HEK293T (cell line): Measurements from ENCODE around the gene TPBG.

Experiments used
- CTCF ChIA-PET: fragments of 350-600 bp; formaldehyde crosslinking; extraction: SDS; loops from one replicate; lab custom pipeline; 2021; ENCODE audit warnings: antibody characterized with exemption, inconsistent platforms; lab: Yijun Ruan, JAX
- POLR2A ChIA-PET: fragments of 350-600 bp; formaldehyde crosslinking; extraction: SDS; loops from one replicate; lab custom pipeline; 2020; ENCODE audit warnings: antibody characterized with exemption, inconsistent platforms; lab: Yijun Ruan, JAX
- DNase-seq: peaks from one replicate; pipeline ENCODE4 v3.0.0; 2012; ENCODE audit warnings: mixed read lengths; ENCODE audit errors: extremely low spot score
- ARNT ChIP-seq: fragments of 450-650 bp; IDR thresholded peaks from 2 replicates; pipeline ENCODE4 v1.6.1; 2017; ENCODE audit warnings: mild to moderate bottlenecking
- BHLHE40 ChIP-seq: fragments of 450-650 bp; IDR thresholded peaks from 2 replicates; pipeline ENCODE4 v1.6.1; 2016; ENCODE audit warnings: mild to moderate bottlenecking, moderate library complexity, borderline replicate concordance
- CTBP1 ChIP-seq: fragments of 450-650 bp; IDR thresholded peaks from 2 replicates; pipeline ENCODE4 v1.6.1; 2016; ENCODE audit warnings: borderline replicate concordance
- ELF4 ChIP-seq: fragments of 450-650 bp; IDR thresholded peaks from 2 replicates; pipeline ENCODE4 v1.6.1; 2017; ENCODE audit warnings: antibody characterized with exemption
- FOXA1 ChIP-seq: fragments of 450-650 bp; IDR thresholded peaks from 2 replicates; pipeline ENCODE4 v1.6.1; 2016; ENCODE audit warnings: mild to moderate bottlenecking
- FOXK2 ChIP-seq: fragments of 450-650 bp; IDR thresholded peaks from 2 replicates; pipeline ENCODE4 v1.6.1; 2016; ENCODE audit warnings: mild to moderate bottlenecking
- FOXM1 ChIP-seq: fragments of 450-650 bp; IDR thresholded peaks from 2 replicates; pipeline ENCODE4 v1.6.1; 2017; ENCODE audit warnings: mild to moderate bottlenecking, borderline replicate concordance
- HDGF ChIP-seq: fragments of 450-650 bp; IDR thresholded peaks from 2 replicates; pipeline ENCODE4 v1.6.1; 2017; ENCODE audit warnings: antibody characterized with exemption, borderline replicate concordance
- L3MBTL2 ChIP-seq: fragments of 450-650 bp; conservative IDR thresholded peaks from 2 replicates; pipeline ENCODE4 v1.6.1; 2016; ENCODE audit warnings: mild to moderate bottlenecking
- LEF1 ChIP-seq: fragments of 450-650 bp; IDR thresholded peaks from 2 replicates; pipeline ENCODE4 v1.6.1; 2017; ENCODE audit warnings: mild to moderate bottlenecking, borderline replicate concordance
- NFRKB ChIP-seq: fragments of 450-650 bp; IDR thresholded peaks from 2 replicates; pipeline ENCODE4 v1.6.1; 2016; ENCODE audit warnings: mild to moderate bottlenecking, moderate library complexity
- SP1 ChIP-seq: fragments of 450-650 bp; IDR thresholded peaks from 2 replicates; pipeline ENCODE4 v1.6.1; 2017
- SUZ12 ChIP-seq: fragments of 450-650 bp; IDR thresholded peaks from 2 replicates; pipeline ENCODE4 v1.6.1; 2016; ENCODE audit warnings: mild to moderate bottlenecking
- TARDBP ChIP-seq: fragments of 450-650 bp; IDR thresholded peaks from 2 replicates; pipeline ENCODE4 v1.6.1; 2016
- ZNF384 ChIP-seq: fragments of 450-650 bp; IDR thresholded peaks from 2 replicates; pipeline ENCODE4 v1.6.1; 2016
- TF ChIP-seq, protein P1 (sequence below): fragments of 450-650 bp; IDR thresholded peaks from 2 replicates; pipeline ENCODE4 v1.6.1; 2016

The TPBG gene

GRCh38 chr6:82337688-82338257 lies 25.8 kb upstream of the TPBG start:
- no peak for TF ChIP-seq ARNT
- no peak for TF ChIP-seq FOXM1
- TF ChIP-seq FOXK2, result no peak
- TF ChIP-seq, protein P1, sequence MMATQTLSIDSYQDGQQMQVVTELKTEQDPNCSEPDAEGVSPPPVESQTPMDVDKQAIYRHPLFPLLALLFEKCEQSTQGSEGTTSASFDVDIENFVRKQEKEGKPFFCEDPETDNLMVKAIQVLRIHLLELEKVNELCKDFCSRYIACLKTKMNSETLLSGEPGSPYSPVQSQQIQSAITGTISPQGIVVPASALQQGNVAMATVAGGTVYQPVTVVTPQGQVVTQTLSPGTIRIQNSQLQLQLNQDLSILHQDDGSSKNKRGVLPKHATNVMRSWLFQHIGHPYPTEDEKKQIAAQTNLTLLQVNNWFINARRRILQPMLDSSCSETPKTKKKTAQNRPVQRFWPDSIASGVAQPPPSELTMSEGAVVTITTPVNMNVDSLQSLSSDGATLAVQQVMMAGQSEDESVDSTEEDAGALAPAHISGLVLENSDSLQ, result no peak
- TF ChIP-seq L3MBTL2, result no peak
- TF ChIP-seq ELF4, result no peak
- TF ChIP-seq CTBP1, result no peak
- TF ChIP-seq LEF1, result no peak
- TF ChIP-seq TARDBP, result no peak
- TF ChIP-seq SUZ12, result no peak
- TF ChIP-seq FOXA1, result no peak
- no peak for TF ChIP-seq BHLHE40
- no peak for TF ChIP-seq SP1
- TF ChIP-seq ZNF384, result no peak
- DNase-seq, result no peak
- CTCF ChIA-PET, result no interaction called here
- POLR2A ChIA-PET, result no interaction called here

- CTCF ChIA-PET, result no interaction called here
- TF ChIP-seq TARDBP (no peak), BHLHE40 (no peak), HDGF (no peak), ARNT (no peak), SP1 (no peak), SUZ12 (no peak), L3MBTL2 (no peak), FOXM1 (no peak), LEF1 (no peak), ZNF384 (no peak), FOXK2 (no peak), NFRKB (no peak), ELF4 (no peak), CTBP1 (no peak)
- TF ChIP-seq, protein P1, result no peak
- POLR2A ChIA-PET, result no interaction called here
- no peak for DNase-seq
Observed at GRCh38 chr6:82348130-82348529, 15.5 kb upstream of the TPBG start.

GRCh38 chr6:82353848-82354247 lies 9.8 kb upstream of the TPBG start:
- no peak for TF ChIP-seq CTBP1
- no peak for TF ChIP-seq FOXA1
- TF ChIP-seq, protein P1, result no peak
- no peak for TF ChIP-seq HDGF
- TF ChIP-seq ARNT, result no peak
- TF ChIP-seq NFRKB, result no peak
- TF ChIP-seq SP1, result no peak
- TF ChIP-seq BHLHE40, result no peak
- no peak for TF ChIP-seq FOXM1
- TF ChIP-seq L3MBTL2, result no peak
- TF ChIP-seq ZNF384, result no peak
- no peak for TF ChIP-seq SUZ12
- no peak for TF ChIP-seq FOXK2
- ChIA-PET CTCF (no interaction called here), POLR2A (no interaction called here)
- no peak for DNase-seq

GRCh38 chr6:82360552-82360951 lies 3.1 kb upstream of the TPBG start:
- TF ChIP-seq, protein P1, result no peak
- TF ChIP-seq FOXM1 (no peak), FOXA1 (no peak), FOXK2 (no peak), BHLHE40 (no peak), SUZ12 (no peak), ELF4 (no peak), SP1 (no peak), ZNF384 (no peak)
- POLR2A ChIA-PET, result no interaction called here
- CTCF ChIA-PET, result no interaction called here
- DNase-seq, result no peak

- no peak for DNase-seq
- no peak for TF ChIP-seq CTBP1
- TF ChIP-seq TARDBP, result no peak
- ChIA-PET POLR2A (no interaction called here), CTCF (no interaction called here)
Observed at GRCh38 chr6:82361631-82362030, 2.0 kb upstream of the TPBG start.

DNA sequence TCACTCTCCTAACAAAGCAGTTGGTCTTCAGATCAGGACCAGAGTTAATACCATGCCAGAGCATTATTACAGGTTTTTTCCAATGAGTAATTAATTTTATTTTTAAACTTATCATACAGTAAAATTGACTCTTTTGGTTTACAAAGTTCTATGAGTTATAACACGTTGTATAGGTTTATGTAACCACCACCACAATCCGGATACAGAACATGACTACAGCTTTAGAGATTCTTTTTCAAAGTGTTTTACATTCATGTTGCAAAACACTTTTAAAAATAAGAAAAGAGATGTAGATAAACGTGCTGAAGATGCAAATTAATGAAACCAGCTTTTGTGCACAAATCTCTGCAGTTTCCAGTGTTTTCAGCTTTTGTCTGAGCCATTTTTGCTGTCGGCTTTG lies 1.5 kb upstream of the TPBG start:
- CTCF ChIA-PET, result interaction anchor here (0.6 to 1.0 kb wide), 2 partner anchors 31 to 682 kb away, joined by 3 to 4 read pairs; no protein-coding TSS in a partner anchor
- DNase-seq, result no peak
- POLR2A ChIA-PET, result no interaction called here
- TF ChIP-seq HDGF, result no peak
- TF ChIP-seq FOXK2, result no peak
- no peak for TF ChIP-seq FOXM1
- TF ChIP-seq FOXA1, result no peak
- no peak for TF ChIP-seq CTBP1
- TF ChIP-seq ELF4, result no peak
- TF ChIP-seq SP1, result no peak
